Measurements from ENCODE around the gene C1R.

The C1R gene

DNA sequence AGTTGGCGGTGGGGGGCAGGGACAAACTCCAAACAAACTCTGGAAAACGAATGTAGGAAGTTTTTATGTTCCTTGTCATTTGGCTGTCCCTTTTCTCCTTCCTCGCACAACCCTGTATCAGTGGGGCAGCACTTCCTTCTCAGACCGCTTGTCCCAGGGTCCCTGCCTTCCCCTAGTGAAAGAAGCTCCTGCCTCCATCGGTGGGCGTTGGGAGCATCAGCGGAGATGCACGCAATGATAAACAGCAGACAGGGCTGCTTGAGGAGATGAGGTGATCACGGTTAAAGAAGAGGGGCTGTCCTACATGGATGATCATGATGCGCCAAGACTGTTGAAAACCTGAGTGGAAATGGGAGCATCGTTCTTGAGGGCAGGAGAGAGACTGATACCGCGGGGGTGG, 31.1 kb downstream of the C1R start:
- no peaks in the 10 kb centered on the region for H3F3A ChIP-seq (ENCODE audit: control insufficient read depth, insufficient read depth)
- H3K4me2 ChIP-seq (ENCODE audit: low read length) = no peak overlapping the region
- H3K36me3 ChIP-seq (ENCODE audit: control insufficient read depth, low read length) = no peaks in the 10 kb centered on the region
- peaks cover 43% of the 10 kb centered on the region for H3K27me3 ChIP-seq (ENCODE audit: control insufficient read depth, low read length)
- H3K27ac ChIP-seq (ENCODE audit: low read depth, low read length) = no peak overlapping the region
- H3K79me2 ChIP-seq (ENCODE audit: control insufficient read depth, low read length) = no peaks in the 10 kb centered on the region
- H4K20me1 ChIP-seq (ENCODE audit: control insufficient read depth, insufficient read depth, low read depth, low read length) = no peaks in the 10 kb centered on the region
- H3K9me2 ChIP-seq (replicated peaks; ENCODE audit: control insufficient read depth, low read length) = no peaks in the 10 kb centered on the region
- H3K4me1 ChIP-seq (ENCODE audit: control insufficient read depth, low read length) = no peaks in the 10 kb centered on the region
- no peaks in the 10 kb centered on the region for H3K9me3 ChIP-seq (ENCODE audit: control insufficient read depth, insufficient read depth, low read length)
- no peak for TF ChIP-seq EZH2phosphoT487 (IDR thresholded peaks at IDR 0.05; ENCODE audit: borderline replicate concordance, low read length)
- TF ChIP-seq CTCF (IDR thresholded peaks at IDR 0.05; ENCODE audit: low read depth, low read length, poor library complexity, severe bottlenecking) = no peak
- no peak overlapping the region for H3K4me3 ChIP-seq (ENCODE audit: low read length)

GRCh38 chr12:7060353-7060954, 31.8 kb downstream of the C1R start, which contains the start of gene C1S:
Gene C1S, plus strand, starts transcription at chr12:7060718. Its CDS starts 1,195 bp downstream, at chr12:7061913.
- Histone ChIP-seq H3K27me3 (ENCODE audit: control insufficient read depth, low read length) (peaks cover 46% of the 10 kb centered on the region), H4K20me1 (ENCODE audit: control insufficient read depth, insufficient read depth, low read depth, low read length) (no peaks in the 10 kb centered on the region), H3K79me2 (ENCODE audit: control insufficient read depth, low read length) (no peaks in the 10 kb centered on the region), H3K4me1 (ENCODE audit: control insufficient read depth, low read length) (no peaks in the 10 kb centered on the region), H3K27ac (ENCODE audit: low read depth, low read length) (no peak within 1 kb of the TSS), H3K4me2 (ENCODE audit: low read length) (no peak within 1 kb of the TSS), H3K9me2 (replicated peaks; ENCODE audit: control insufficient read depth, low read length) (no peaks in the 10 kb centered on the region), H3K4me3 (ENCODE audit: low read length) (no peak within 1 kb of the TSS), H3F3A (ENCODE audit: control insufficient read depth, insufficient read depth) (no peaks in the 10 kb centered on the region), H3K9me3 (ENCODE audit: control insufficient read depth, insufficient read depth, low read length) (no peaks in the 10 kb centered on the region), H3K36me3 (ENCODE audit: control insufficient read depth, low read length) (no peaks in the 10 kb centered on the region)
- TF ChIP-seq CTCF (IDR thresholded peaks at IDR 0.05; ENCODE audit: low read depth, low read length, poor library complexity, severe bottlenecking) (no peak), EZH2phosphoT487 (IDR thresholded peaks at IDR 0.05; ENCODE audit: borderline replicate concordance, low read length) (no peak)

DNA sequence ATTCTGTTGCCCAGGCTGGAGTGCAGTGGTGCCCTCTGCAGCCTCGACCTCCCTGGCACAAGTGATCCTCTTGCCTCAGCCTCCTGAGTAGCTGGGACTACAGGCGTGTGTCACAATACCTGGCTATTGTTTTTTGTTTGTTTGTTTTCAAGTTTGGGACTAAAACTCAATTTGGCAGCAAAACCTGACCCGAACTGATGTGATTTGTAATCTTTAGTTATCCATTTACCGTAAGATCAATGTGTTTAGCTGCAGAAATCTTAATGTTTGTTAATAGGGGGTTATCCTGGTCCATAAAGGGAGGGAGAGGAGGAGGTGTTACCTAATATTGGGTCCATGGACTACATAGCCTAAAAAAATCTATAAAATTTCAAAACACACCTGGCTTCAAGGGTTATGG, 32.5 kb downstream of the C1R start:
- Histone ChIP-seq H3K4me2 (ENCODE audit: low read length) (no peak overlapping the region), H3K27ac (ENCODE audit: low read depth, low read length) (no peak overlapping the region), H3F3A (ENCODE audit: control insufficient read depth, insufficient read depth) (no peaks in the 10 kb centered on the region), H3K27me3 (ENCODE audit: control insufficient read depth, low read length) (peaks cover 49% of the 10 kb centered on the region), H3K79me2 (ENCODE audit: control insufficient read depth, low read length) (no peaks in the 10 kb centered on the region), H3K4me1 (ENCODE audit: control insufficient read depth, low read length) (no peaks in the 10 kb centered on the region), H3K9me2 (replicated peaks; ENCODE audit: control insufficient read depth, low read length) (no peaks in the 10 kb centered on the region), H4K20me1 (ENCODE audit: control insufficient read depth, insufficient read depth, low read depth, low read length) (no peaks in the 10 kb centered on the region), H3K9me3 (ENCODE audit: control insufficient read depth, insufficient read depth, low read length) (no peaks in the 10 kb centered on the region), H3K4me3 (ENCODE audit: low read length) (no peak overlapping the region), H3K36me3 (ENCODE audit: control insufficient read depth, low read length) (no peaks in the 10 kb centered on the region)
- TF ChIP-seq CTCF (IDR thresholded peaks at IDR 0.05; ENCODE audit: low read depth, low read length, poor library complexity, severe bottlenecking) = no peak

Measured in DOHH2 (cell line).